ENCODE results near the gene AIFM1.

DNA sequence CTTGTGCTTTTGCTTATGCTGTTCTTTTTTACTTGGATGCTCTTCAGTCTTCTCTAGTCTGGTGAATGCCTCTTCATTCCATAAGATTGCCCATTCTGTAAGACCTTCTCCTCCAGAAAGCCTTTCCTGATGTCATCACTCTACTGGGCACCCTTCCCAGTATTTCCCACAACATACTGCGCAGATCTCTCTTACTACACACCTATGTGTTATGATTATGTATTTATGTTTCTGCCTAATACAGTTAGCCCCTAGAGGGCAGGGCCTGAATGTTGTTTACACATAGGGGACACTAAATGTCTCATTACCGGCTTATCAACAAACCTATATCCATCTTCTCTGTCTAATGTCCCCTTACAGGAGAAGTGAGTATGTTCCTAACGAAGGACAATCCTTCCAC is 21.1 kb downstream of the AIFM1 start:
- TF ChIP-seq POLR2A (IDR thresholded peaks at IDR 0.05; ENCODE audit: low read depth) = no peak
- no peak for TF ChIP-seq POLR2AphosphoS5 (IDR thresholded peaks at IDR 0.05)
- no peak for TF ChIP-seq CTCF (IDR thresholded peaks at IDR 0.05)
